KMS-11 (cell line): Measurements from ENCODE around the gene RFX1.
"Not testable (repeated sequence)": the region's sequence is repeated elsewhere in the genome, so short reads cannot be mapped to it uniquely, and the experiment has no call there.

Experiments used
- H2AFZ ChIP-seq: fragments of 200-600 bp; sonication (generic); 2 replicates; pipeline ENCODE4 v1.6.1; 2016; ENCODE audit warnings: antibody characterized with exemption, mixed run types, low read depth
- H3K27ac ChIP-seq: fragments of 200-600 bp; sonication (generic); 2 replicates; pipeline ENCODE4 v1.6.1; 2016; ENCODE audit warnings: mild to moderate bottlenecking, mixed run types
- H3K27me3 ChIP-seq: fragments of 200-600 bp; sonication (generic); 2 replicates; pipeline ENCODE4 v1.6.1; 2017; ENCODE audit warnings: mild to moderate bottlenecking, low read depth, mixed run types, moderate library complexity; ENCODE audit not compliant: insufficient read depth
- H3K36me3 ChIP-seq: fragments of 200-600 bp; sonication (generic); 2 replicates; pipeline ENCODE4 v1.6.1; 2017; ENCODE audit warnings: mild to moderate bottlenecking, mixed run types; ENCODE audit not compliant: insufficient read depth
- H3K4me1 ChIP-seq: fragments of 200-600 bp; sonication (generic); 2 replicates; pipeline ENCODE4 v1.6.1; 2016; ENCODE audit warnings: mild to moderate bottlenecking, low read depth, mixed run types; ENCODE audit not compliant: poor library complexity, severe bottlenecking
- H3K4me2 ChIP-seq: fragments of 200-600 bp; sonication (generic); 2 replicates; pipeline ENCODE4 v1.7.0; 2016; ENCODE audit warnings: mild to moderate bottlenecking, mixed run types
- H3K4me3 ChIP-seq: fragments of 200-600 bp; sonication (generic); IDR thresholded peaks from 2 replicates; pipeline ENCODE4 v1.6.1; 2017; ENCODE audit warnings: low read depth, low read length, mixed read lengths; ENCODE audit not compliant: insufficient read depth
- H3K79me2 ChIP-seq: fragments of 200-600 bp; sonication (generic); 2 replicates; pipeline ENCODE4 v1.6.1; 2016; ENCODE audit warnings: low read depth, mixed run types; ENCODE audit not compliant: insufficient read depth
- H3K9ac ChIP-seq: fragments of 200-600 bp; sonication (generic); 2 replicates; pipeline ENCODE4 v1.6.1; 2016; ENCODE audit warnings: mild to moderate bottlenecking, mixed run types
- H4K20me1 ChIP-seq: fragments of 200-600 bp; sonication (generic); 2 replicates; pipeline ENCODE4 v1.6.1; 2016; ENCODE audit warnings: mild to moderate bottlenecking, mixed run types; ENCODE audit not compliant: insufficient read depth
- CTCF ChIP-seq: fragments of 200-600 bp; sonication (generic); conservative IDR thresholded peaks from 2 replicates; pipeline ENCODE4 v1.6.1; 2017; ENCODE audit warnings: low read depth, mild to moderate bottlenecking, antibody characterized with exemption, low read length, moderate library complexity, mixed read lengths

Gene RFX1

GRCh38 chr19:13977803-13978202 is 28.3 kb downstream of the RFX1 start:
- Histone ChIP-seq H3K4me3 (no peak overlapping the region), H3K79me2 (no peaks in the 10 kb centered on the region), H3K4me1 (no peaks in the 10 kb centered on the region), H3K27ac (no peak overlapping the region), H3K27me3 (no peaks in the 10 kb centered on the region), H3K36me3 (no peaks in the 10 kb centered on the region), H4K20me1 (no peaks in the 10 kb centered on the region), H3K9ac (no peak overlapping the region), H2AFZ (no peak overlapping the region), H3K4me2 (no peak overlapping the region)
- no peak for TF ChIP-seq CTCF

DNA sequence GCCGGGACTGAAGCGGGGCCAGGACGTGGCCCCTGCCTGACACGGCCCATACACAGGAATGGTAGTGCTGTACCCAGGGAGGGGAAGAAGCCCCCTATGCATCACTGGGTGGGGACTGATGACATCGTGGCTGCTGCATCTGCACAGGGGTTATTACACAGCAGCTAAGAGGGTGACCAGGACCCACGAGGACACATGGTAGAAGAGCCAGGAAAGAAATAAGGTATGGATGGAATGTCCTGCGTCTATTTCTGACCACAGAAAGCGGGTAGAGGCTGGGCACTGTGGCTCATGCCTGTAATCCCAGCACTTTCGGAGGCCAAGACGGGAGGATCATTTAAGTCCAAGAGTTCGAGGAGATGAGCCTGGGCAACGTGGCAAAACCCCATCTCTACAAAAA is 29.7 kb downstream of the RFX1 start:
- Histone ChIP-seq H3K27me3 (no peaks in the 10 kb centered on the region), H3K9ac (no peak overlapping the region), H3K79me2 (no peaks in the 10 kb centered on the region), H2AFZ (no peak overlapping the region), H3K36me3 (no peaks in the 10 kb centered on the region), H4K20me1 (no peaks in the 10 kb centered on the region), H3K4me3 (no peak overlapping the region), H3K4me1 (no peaks in the 10 kb centered on the region), H3K27ac (no peak overlapping the region), H3K4me2 (no peak overlapping the region)
- TF ChIP-seq CTCF, result no peak

DNA sequence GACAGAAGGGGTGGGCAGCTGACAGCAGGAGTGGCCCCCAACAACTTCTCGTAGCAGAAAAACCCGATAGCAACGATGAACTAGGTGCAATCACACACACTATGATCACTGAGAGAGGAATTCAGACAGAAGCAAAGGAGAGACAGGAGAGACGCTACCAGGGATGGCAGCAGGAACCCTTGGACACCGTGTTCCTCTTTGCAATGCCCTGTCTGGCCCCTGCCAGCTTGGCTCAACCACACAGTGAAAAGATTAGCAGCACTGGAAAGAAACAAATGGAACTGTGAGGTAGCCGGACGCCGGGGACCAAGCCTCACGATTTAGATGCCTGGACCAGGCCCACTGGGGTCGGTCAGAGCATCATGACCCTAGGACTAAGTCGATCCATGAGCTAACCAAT is 30.2 kb downstream of the RFX1 start:
- Histone ChIP-seq H3K79me2 (no peaks in the 10 kb centered on the region), H3K4me2 (no peak overlapping the region), H4K20me1 (no peaks in the 10 kb centered on the region), H3K27ac (no peak overlapping the region), H3K36me3 (no peaks in the 10 kb centered on the region), H3K27me3 (no peaks in the 10 kb centered on the region), H3K9ac (no peak overlapping the region), H2AFZ (no peak overlapping the region), H3K4me3 (no peak overlapping the region), H3K4me1 (no peaks in the 10 kb centered on the region)
- no peak for TF ChIP-seq CTCF

GRCh38 chr19:13974073-13974472 is 32.0 kb downstream of the RFX1 start:
- no peaks in the 10 kb centered on the region for H3K4me1 ChIP-seq
- no peaks in the 10 kb centered on the region for H4K20me1 ChIP-seq
- H3K27me3 ChIP-seq, result no peaks in the 10 kb centered on the region
- no peak for TF ChIP-seq CTCF
- H3K4me2 ChIP-seq, result no peak overlapping the region
- no peak overlapping the region for H3K27ac ChIP-seq
- no peaks in the 10 kb centered on the region for H3K79me2 ChIP-seq
- H3K36me3 ChIP-seq, result no peaks in the 10 kb centered on the region
- H3K9ac ChIP-seq, result no peak overlapping the region
- no peak overlapping the region for H2AFZ ChIP-seq
- H3K4me3 ChIP-seq, result no peak overlapping the region

GRCh38 chr19:13973479-13973878 is 32.6 kb downstream of the RFX1 start:
- H3K4me1 ChIP-seq, H3K9ac ChIP-seq, H3K4me2 ChIP-seq, H3K36me3 ChIP-seq, H4K20me1 ChIP-seq, H3K4me3 ChIP-seq, H3K27ac ChIP-seq, H3K27me3 ChIP-seq, H2AFZ ChIP-seq, H3K79me2 ChIP-seq: not testable (repeated sequence)
